Transverse colon (tissue), 4 donors: ENCODE results near the gene SPATC1L. TPM values are rescaled to one million over a fixed set of nuclear protein-coding genes. Genes with fewer than 3 reads are reported as not detected.

Source experiments
- DNase-seq: peaks from one replicate; pipeline ENCODE4 v3.0.0-alpha.2; 2019
- H3K27ac ChIP-seq, 4 donors: fragments of 200-600 bp; sonication (generic); 2 replicates each; pipeline ENCODE4 v1.5.1; 2016 to 2018; ENCODE audit warnings: inconsistent platforms in 4 of 4
- H3K27me3 ChIP-seq: fragments of 200-600 bp; sonication (generic); 2 replicates; pipeline ENCODE4 v1.5.1; 2017; ENCODE audit warnings: inconsistent platforms
- H3K36me3 ChIP-seq, 4 donors: fragments of 200-600 bp; sonication (generic); 2 replicates each; pipeline ENCODE4 v1.5.1; 2017 to 2019; ENCODE audit warnings: inconsistent platforms in 4 of 4
- H3K4me1 ChIP-seq, 4 donors: fragments of 200-600 bp; sonication (generic); 2 replicates each; pipeline ENCODE4 v1.5.1; 2017 to 2020; ENCODE audit warnings: inconsistent platforms in 4 of 4
- H3K4me3 ChIP-seq, 4 donors: fragments of 200-600 bp; sonication (generic); 1 replicate in 1 of 4; 2 replicates in 3 of 4; pipeline versions ENCODE4 v1.5.1 to v1.6.1; 2017 to 2019; ENCODE audit warnings: inconsistent platforms in 4 of 4
- H3K9me3 ChIP-seq, 2 donors: fragments of 200-600 bp; sonication (generic); 2 replicates each; pipeline ENCODE4 v1.5.1; 2017 to 2019; ENCODE audit warnings: inconsistent platforms in 2 of 2
- EP300 ChIP-seq: sonication (generic); formaldehyde crosslinking; IDR thresholded peaks from one replicate; pipeline ENCODE4 v1.6.1; 2017; ENCODE audit warnings: antibody characterized with exemption, low read depth
- POLR2A ChIP-seq: fragments of 450-650 bp; IDR thresholded peaks from one replicate; pipeline ENCODE4 v1.6.1; 2016; ENCODE audit warnings: antibody characterized with exemption, mild to moderate bottlenecking, moderate library complexity
- POLR2AphosphoS5 ChIP-seq, 3 donors: sonication (generic); formaldehyde crosslinking; IDR thresholded peaks; one replicate each; pipeline ENCODE4 v1.6.1; 2016; ENCODE audit warnings: antibody characterized with exemption in 3 of 3
- WGBS, 2 donors: methylation state at CpG; one replicate each; pipeline ENCODE4 v1.1.5; 2018; ENCODE audit warnings: low coverage in 1 of 2; 5-methylcytosine and 5-hydroxymethylcytosine counted together
- in situ Hi-C, 4 donors: fragments of 200-750 bp; cut with MboI; loops; one replicate each; pipeline versions ENCODE4 v1.15.0 to v1.15.1; 2017; ENCODE audit warnings: low sequenced_read_pairs in 3 of 4, low pct_ligation_motif_present in 1 of 4, low pct_unique_long_range_greater_than_20kb in 1 of 4
- intact Hi-C: fragments of 100-400 bp; cut with DNase I; formaldehyde crosslinking; loops from one replicate; pipeline ENCODE4 v1.15.1; 2023; ENCODE audit warnings: low total_unique reads
- total RNA-seq, 4 donors: library from RNA; depleted of rRNA; stranded (reverse); fragments of >200 nt; gene quantifications; one replicate each; pipeline ENCODE4 v1.1.0, GENCODE V29; 2016
- TF ChIP-seq, protein P1 (sequence below), 5 experiments: fragments of 200-600 bp in 3 of 5; fragments of 450-650 bp in 2 of 5; sonication (generic) in 3 of 5; IDR thresholded peaks; 1 replicate in 2 of 5; 2 replicates in 3 of 5; pipeline ENCODE4 v1.5.1; 2016 to 2017; ENCODE audit warnings: antibody characterized with exemption in 5 of 5, inconsistent platforms in 3 of 5, mild to moderate bottlenecking in 2 of 5, moderate library complexity in 1 of 5

Gene SPATC1L
- total RNA-seq, 4 donors from 2014 or later, result 1.2 to 11.0 (median 8.5) TPM; not detected in 1

DNA sequence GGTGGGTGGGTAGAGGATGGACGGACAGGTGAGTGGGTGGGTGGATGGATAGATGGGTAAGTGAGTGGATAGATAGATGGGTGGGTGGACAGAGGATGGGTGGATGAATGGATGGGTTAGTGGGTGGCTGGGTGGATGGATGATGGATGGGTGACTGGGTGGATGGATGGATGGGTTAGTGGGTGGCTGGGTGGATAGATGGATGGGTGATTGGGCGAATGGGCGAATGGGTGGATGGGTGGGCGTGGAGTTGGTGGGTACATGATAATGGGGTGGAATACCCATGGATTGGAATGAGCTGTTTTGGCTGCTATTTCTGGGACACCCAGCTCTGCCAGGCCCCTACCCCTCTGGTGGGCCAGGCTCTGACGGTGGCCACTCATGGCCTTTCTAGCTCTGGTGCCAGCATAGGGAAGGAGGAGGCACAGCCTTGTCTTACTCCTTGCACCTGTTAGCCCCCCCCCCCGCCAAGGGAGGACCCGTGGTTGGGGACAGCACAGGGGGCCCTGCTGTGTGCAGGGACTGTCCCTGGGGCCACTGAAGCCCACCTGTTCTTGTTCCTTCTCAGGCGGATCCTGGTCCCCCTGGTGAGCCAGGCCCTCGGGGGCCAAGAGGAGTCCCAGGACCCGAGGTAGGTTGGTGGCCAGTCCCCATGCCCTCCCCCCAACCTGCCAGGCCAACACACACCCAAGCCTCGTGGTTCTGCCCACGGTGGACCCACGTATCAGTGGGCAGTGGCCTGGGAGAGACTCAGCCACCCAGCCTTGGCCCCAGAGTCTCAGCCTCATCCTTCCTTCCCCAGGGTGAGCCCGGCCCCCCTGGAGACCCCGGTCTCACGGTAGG, 60.0 kb downstream of the SPATC1L start:
- in situ Hi-C loops (loop anchor here in 1 of 4 donors (25.0 kb wide), 1 partner anchor 162 kb away; no protein-coding TSS in a partner anchor), intact Hi-C loops (no loop called here)
- Histone ChIP-seq H3K27ac (no peak overlapping the region), H3K9me3 (no peaks in the 10 kb centered on the region), H3K4me1 (no peaks in the 10 kb centered on the region), H3K4me3 (no peak overlapping the region), H3K27me3 (no peaks in the 10 kb centered on the region), H3K36me3 (peaks cover 0 to 26% (median 0%) of the 10 kb centered on the region in 4 donors)
- DNase-seq, result no peak
- TF ChIP-seq EP300 (no peak), POLR2A (no peak)
- TF ChIP-seq, protein P1, sequence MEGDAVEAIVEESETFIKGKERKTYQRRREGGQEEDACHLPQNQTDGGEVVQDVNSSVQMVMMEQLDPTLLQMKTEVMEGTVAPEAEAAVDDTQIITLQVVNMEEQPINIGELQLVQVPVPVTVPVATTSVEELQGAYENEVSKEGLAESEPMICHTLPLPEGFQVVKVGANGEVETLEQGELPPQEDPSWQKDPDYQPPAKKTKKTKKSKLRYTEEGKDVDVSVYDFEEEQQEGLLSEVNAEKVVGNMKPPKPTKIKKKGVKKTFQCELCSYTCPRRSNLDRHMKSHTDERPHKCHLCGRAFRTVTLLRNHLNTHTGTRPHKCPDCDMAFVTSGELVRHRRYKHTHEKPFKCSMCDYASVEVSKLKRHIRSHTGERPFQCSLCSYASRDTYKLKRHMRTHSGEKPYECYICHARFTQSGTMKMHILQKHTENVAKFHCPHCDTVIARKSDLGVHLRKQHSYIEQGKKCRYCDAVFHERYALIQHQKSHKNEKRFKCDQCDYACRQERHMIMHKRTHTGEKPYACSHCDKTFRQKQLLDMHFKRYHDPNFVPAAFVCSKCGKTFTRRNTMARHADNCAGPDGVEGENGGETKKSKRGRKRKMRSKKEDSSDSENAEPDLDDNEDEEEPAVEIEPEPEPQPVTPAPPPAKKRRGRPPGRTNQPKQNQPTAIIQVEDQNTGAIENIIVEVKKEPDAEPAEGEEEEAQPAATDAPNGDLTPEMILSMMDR (IDR thresholded peaks at IDR 0.05), result no peak
- WGBS, 2 donors, result 67 to 84% methylated on average over 1 to 14 of the region's 16 CpGs

DNA sequence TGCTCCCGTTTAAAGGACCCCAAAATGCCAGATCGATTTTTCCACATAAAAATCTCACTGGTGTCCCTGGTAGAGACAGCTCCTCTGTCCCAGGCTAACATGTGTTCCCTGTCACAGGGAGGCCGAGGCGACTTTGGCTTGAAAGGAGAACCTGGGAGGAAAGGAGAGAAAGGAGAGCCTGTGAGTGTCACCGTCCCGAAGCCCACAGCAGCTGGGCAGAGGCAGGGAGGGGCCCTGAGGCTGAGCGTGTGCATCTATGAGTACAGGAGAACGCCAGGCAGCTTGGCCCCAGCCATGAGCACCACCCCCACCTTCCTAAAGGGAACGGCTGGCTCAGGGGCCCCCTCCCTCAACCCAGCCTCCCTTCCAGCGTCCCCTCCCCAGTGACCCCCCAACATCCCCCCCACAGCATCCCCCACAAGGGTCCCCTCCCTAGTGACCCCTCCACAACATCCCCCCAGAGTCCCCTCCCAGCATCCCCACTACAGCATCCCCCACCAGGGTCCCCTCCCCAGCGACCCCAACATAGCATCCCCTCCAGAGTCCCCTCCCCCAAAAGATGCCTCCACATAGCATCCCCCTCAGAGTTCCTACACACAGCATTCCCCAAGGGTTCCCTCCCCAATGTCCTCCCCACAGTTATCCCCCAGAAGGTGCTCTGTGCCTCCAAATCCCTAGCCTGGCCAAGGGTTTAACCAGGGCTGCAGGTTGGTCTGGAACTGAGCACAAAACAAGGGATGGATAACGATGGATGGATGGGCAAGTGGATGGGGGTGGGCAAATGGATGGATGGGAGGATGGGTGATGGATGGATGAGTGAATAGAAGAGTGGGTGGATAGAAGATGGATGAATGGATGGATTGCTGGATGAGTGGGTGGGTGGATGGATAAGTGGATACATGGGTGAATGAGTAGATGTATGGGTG, 61.2 kb downstream of the SPATC1L start:
- H3K36me3 ChIP-seq, result peaks cover 0 to 36% (median 0%) of the 10 kb centered on the region in 4 donors
- 79% methylated on average over 12 of the region's 12 CpGs; no CpG with 5 or more reads in 1 of the 2 donors for WGBS, 2 donors
- H3K4me3 ChIP-seq, result no peak overlapping the region
- in situ Hi-C loops, result loop anchor here in 1 of 4 donors (25.0 kb wide), 1 partner anchor 161 kb away; no protein-coding TSS in a partner anchor
- peak overlapping the region in 1 of 4 donors; percentile 34 for H3K27ac ChIP-seq
- H3K27me3 ChIP-seq, result no peaks in the 10 kb centered on the region
- intact Hi-C loops, result no loop called here
- H3K9me3 ChIP-seq, result no peaks in the 10 kb centered on the region
- TF ChIP-seq, protein P1 (IDR thresholded peaks at IDR 0.05), result no peak
- peak; percentile 5 for DNase-seq
- H3K4me1 ChIP-seq, result no peaks in the 10 kb centered on the region

DNA sequence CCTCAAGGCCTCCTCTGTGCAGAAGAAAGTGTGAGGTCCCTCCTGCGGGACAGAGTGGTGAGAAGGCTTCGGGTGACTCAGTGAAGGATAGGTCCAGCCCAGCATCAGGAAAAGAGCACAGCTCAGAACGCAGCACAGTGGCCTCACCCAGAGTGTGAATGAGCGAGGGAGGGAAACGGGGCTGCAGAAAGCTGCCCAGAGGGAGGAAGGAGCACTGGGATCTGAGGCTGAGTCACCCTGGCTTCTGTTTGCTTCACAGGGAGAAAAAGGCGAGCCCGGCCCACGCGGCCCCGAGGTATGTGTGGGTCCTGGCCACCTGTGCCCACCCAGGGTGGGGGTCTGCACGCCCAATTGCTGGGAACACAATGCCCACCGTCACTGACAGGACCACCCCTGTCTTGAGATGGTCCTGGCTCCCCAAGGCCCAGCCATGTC, 62.0 kb downstream of the SPATC1L start:
- peak; percentile 6 for DNase-seq
- Histone ChIP-seq H3K36me3 (peaks cover 0 to 37% (median 0%) of the 10 kb centered on the region in 4 donors), H3K27ac (peak overlapping the region in 1 of 4 donors; percentile 34), H3K4me3 (no peak overlapping the region), H3K4me1 (no peaks in the 10 kb centered on the region), H3K27me3 (no peaks in the 10 kb centered on the region), H3K9me3 (no peaks in the 10 kb centered on the region)
- TF ChIP-seq EP300 (no peak), POLR2A (no peak), POLR2AphosphoS5 (IDR thresholded peaks at IDR 0.05) (no peak)
- TF ChIP-seq, protein P1 (IDR thresholded peaks at IDR 0.05), result no peak
- in situ Hi-C loops, result loop anchor here in 1 of 4 donors (25.0 kb wide), 1 partner anchor 160 kb away; no protein-coding TSS in a partner anchor
- WGBS, 2 donors, result 40 to 63% methylated on average over 1 to 12 of the region's 12 CpGs
- intact Hi-C loops, result no loop called here
